ENCODE data around the gene PLXNA2.

DNA sequence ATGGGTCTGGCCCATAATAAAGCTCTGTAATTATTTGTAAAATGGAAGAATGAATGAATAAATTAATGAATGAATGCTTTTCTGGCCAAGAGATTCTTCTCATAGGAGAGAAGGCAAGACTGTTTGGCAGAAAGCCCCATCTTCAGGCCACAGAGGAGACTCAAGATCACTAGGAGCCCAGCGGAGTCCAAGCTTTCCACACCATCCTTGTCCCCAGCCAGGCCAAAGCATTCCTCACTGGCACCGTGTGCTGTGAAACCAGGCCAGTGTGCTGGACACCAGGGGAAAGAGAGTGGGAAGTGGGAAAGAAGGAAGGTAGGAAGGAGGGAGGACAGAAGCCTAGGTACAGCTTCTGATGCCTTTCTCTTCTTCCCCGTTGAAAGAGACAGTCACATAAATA, 86.4 kb downstream of the PLXNA2 start:
- TF ChIP-seq POLR2AphosphoS5 (IDR thresholded peaks at IDR 0.05; ENCODE audit: low read depth, low read length) (no peak), ZSCAN9 (CRISPR knock-in tag; IDR thresholded peaks at IDR 0.05; ENCODE audit: borderline replicate concordance) (no peak), ZNF275 (CRISPR knock-in tag; IDR thresholded peaks at IDR 0.05; ENCODE audit: borderline replicate concordance) (no peak), CHCHD3 (CRISPR knock-in tag; IDR thresholded peaks at IDR 0.05) (no peak), PRPF4 (IDR thresholded peaks at IDR 0.05; ENCODE audit: low read depth, low read length, poor library complexity, severe bottlenecking) (no peak), CCAR2 (optimal IDR thresholded peaks at IDR 0.05; ENCODE audit: low read depth, low read length) (no peak), GFI1 (CRISPR knock-in tag; IDR thresholded peaks at IDR 0.05; ENCODE audit: borderline replicate concordance) (no peak), HDAC6 (IDR thresholded peaks at IDR 0.05; ENCODE audit: low read depth, low read length) (no peak)
- TF ChIP-seq, protein P1, sequence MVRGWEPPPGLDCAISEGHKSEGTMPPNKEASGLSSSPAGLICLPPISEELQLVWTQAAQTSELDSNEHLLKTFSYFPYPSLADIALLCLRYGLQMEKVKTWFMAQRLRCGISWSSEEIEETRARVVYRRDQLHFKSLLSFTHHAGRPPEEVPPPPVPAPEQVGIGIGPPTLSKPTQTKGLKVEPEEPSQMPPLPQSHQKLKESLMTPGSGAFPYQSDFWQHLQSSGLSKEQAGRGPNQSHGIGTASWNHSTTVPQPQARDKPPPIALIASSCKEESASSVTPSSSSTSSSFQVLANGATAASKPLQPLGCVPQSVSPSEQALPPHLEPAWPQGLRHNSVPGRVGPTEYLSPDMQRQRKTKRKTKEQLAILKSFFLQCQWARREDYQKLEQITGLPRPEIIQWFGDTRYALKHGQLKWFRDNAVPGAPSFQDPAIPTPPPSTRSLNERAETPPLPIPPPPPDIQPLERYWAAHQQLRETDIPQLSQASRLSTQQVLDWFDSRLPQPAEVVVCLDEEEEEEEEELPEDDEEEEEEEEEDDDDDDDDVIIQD (CRISPR knock-in tag; IDR thresholded peaks at IDR 0.05; ENCODE audit: low read depth): no peak
- TF ChIP-seq, protein P2, sequence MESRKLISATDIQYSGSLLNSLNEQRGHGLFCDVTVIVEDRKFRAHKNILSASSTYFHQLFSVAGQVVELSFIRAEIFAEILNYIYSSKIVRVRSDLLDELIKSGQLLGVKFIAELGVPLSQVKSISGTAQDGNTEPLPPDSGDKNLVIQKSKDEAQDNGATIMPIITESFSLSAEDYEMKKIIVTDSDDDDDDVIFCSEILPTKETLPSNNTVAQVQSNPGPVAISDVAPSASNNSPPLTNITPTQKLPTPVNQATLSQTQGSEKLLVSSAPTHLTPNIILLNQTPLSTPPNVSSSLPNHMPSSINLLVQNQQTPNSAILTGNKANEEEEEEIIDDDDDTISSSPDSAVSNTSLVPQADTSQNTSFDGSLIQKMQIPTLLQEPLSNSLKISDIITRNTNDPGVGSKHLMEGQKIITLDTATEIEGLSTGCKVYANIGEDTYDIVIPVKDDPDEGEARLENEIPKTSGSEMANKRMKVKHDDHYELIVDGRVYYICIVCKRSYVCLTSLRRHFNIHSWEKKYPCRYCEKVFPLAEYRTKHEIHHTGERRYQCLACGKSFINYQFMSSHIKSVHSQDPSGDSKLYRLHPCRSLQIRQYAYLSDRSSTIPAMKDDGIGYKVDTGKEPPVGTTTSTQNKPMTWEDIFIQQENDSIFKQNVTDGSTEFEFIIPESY (CRISPR knock-in tag; IDR thresholded peaks at IDR 0.05): no peak

Measured in HepG2 (cell line).